GM18526 (cell line): ENCODE data around the gene IGLL5.

Experiments used
- POLR2A ChIP-seq: IDR thresholded peaks from 3 replicates; pipeline ENCODE4 v1.6.1; 2011; ENCODE audit not compliant: insufficient read length; ENCODE audit errors: extremely low read depth

Gene IGLL5

DNA sequence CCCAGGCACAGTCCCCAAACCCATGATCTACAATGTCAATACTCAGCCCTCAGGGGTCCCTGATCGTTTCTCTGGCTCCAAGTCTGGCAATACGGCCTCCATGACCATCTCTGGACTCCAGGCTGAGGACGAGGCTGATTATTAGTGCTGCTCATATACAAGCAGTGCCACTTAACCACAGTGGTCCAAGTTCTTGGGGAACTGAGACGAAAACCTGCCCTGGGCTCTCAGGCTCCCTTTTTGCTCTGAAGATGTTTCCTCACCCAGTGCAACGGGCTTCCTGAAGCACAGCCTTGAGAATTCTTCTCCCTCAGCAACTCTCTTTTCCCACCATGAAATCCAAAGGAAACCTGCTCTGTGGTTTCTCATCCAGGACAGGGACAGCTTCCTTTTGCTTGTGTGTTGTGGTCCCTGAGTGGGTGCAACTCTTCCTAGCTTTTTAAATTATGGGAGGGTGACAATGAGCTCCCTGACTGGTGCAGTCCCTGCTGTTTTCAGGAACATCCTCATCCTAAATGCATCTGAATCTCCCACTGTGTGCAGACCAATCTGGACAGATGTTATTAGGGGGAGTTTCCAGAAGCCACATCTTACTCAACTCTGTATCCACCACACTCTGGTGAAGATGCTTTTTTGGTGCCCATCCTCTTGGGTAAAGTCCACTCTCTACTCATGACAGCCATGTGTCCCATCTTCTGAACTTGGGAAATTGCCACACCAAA is 30.6 kb upstream of the IGLL5 start:
- TF ChIP-seq POLR2A: no peak

- TF ChIP-seq POLR2A: no peak
Measured at GRCh38 chr22:22857607-22858558, 29.7 kb upstream of the IGLL5 start.

GRCh38 chr22:22858559-22858937 is 29.1 kb upstream of the IGLL5 start:
- TF ChIP-seq POLR2A: no peak

DNA sequence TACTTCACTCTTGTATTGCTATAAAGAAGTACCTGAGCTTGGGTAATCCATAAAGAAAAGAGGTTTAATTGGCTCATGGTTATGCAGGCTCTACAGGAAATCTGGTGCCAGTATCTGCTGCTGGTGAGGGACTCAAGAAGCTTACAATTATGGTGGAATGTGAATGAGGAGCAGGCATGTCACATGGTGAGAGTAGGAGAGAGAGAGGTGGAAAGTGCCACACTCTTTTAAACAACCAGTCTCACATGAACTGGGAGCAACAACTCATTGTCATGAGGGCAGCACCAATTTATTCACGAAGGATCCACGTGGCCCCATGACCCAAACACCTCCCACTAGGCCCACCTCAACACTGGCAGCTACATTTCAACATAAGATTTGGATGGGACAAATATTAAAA is 24.6 kb upstream of the IGLL5 start:
- TF ChIP-seq POLR2A: no peak

DNA sequence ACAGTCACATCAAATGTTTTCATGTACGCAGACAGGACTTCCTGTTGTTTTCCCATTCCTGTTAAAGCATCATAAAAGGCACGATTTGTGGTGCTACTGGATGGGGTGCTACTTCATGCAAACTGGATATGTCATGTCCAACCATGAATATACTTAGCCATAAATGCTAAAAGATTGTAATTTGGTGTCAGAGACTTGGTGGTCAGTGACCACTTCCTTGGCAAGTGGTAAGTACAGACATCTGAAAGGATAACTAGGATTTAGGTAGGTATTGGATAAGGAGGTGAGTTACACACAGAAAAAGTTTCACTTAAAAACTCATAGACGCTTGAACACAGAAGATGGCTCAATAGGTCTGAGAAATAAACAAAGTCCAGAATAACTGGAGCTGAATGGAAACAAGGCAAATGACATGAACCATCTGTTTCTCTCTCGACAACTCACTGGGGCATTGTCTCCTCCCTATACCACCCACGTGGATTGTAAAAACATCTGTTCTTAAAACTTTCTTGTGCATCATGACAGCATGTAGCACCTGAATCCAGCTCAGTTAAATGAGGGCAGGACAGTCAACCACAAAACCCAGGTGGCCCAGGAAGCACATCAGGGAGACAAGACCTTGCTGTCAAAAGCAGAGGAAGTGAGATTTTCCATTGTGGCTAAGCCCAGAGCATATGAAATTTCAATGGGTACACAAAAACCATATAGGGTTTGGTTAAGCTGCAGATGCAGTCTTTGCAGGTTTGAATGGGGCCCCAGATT is 22.1 kb upstream of the IGLL5 start:
- TF ChIP-seq POLR2A: no peak

DNA sequence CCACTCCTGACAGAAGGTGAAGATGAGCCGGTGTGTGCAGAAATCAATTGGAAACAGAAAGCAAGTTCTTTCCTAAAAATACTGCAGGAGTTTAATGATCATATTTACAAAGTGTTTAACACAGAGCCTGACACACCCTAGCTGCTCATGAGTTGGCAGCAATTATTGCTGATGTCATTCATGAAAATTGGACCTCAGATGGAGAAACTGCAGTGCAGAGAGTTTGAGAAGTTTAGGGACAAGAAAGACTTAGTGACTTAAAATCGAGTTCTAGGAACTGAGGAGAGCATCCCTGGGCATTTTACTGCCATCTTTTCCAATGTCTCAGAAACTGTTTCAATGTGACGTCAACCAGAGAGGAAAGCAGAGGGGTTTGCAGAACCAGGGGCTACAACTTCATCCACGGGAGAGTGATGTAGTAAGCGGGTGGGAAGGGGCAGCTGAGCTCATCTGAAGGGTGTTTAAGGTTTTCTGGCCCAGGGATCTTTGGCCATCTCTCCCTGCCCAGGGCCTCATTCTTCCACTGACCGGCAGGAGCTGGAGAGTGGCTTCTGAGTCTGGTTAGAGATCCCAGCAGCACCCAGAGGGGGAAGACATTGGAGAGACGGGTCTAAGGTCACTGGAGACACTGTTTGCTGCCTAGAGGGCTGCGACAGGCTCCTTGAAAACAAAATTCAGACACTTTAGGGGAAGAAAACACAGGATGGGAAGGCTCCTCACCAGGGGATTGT is 21.1 kb upstream of the IGLL5 start:
- no peak for TF ChIP-seq POLR2A

GRCh38 chr22:22867996-22868715 is 19.5 kb upstream of the IGLL5 start:
- no peak for TF ChIP-seq POLR2A

DNA sequence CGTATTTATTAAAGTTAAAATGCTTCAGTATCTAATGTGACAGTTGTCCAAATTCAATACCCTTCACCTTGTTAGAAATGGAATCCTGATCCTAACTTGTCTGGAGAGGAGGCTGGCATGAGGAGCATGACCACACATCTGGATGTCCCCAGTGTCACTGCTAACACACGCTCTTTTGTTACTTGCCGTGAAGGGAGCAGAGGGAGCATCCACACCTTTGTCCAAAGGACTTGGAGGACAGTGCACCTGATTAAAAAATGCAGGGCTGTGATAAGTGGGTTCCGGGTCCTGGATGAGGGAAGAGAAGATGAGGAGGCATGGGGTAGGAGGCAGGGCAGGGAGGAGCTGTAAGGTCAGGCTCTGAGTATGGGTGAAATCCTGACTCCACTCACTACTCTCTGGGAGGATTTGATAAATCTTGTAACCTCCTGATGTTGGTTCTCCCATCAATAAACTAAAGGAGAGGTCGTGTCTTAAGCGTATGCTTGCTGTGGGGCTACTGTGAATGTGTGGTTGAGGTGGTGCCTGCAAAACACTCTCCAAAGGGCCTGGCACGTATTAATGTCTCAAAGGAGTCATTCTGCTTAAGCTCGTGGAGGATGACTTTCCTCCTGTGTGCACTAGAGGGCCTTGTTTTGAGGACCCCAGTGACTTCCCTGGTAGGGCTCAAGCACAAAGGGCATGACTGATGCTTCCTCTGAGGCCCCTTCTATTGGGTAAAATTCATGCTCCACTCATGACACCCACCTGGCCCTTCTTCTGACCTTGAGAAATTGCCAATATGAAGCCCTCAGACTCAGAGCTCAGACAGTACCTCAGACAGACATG is 16.8 kb upstream of the IGLL5 start:
- no peak for TF ChIP-seq POLR2A

DNA sequence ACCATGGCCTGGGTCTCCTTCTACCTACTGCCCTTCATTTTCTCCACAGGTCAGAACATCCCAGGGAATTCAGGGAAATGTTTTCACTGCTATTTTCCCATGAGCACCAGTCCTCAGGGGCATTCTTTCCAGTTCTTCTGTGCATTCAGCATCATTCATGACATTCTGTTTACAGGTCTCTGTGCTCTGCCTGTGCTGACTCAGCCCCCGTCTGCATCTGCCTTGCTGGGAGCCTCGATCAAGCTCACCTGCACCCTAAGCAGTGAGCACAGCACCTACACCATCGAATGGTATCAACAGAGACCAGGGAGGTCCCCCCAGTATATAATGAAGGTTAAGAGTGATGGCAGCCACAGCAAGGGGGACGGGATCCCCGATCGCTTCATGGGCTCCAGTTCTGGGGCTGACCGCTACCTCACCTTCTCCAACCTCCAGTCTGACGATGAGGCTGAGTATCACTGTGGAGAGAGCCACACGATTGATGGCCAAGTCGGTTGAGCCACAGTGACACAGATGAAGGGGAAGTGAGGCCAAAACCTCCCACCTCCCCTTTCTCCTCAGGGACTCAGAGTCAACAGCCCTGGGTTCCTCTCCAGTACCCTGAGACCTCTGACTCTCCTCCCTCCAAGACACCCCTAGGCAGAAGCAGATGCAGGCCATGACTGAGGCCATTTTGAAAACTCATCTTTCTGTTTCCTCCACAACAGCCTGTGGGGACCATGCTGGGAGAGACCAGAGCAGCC is 15.9 kb upstream of the IGLL5 start:
- no peak for TF ChIP-seq POLR2A

DNA sequence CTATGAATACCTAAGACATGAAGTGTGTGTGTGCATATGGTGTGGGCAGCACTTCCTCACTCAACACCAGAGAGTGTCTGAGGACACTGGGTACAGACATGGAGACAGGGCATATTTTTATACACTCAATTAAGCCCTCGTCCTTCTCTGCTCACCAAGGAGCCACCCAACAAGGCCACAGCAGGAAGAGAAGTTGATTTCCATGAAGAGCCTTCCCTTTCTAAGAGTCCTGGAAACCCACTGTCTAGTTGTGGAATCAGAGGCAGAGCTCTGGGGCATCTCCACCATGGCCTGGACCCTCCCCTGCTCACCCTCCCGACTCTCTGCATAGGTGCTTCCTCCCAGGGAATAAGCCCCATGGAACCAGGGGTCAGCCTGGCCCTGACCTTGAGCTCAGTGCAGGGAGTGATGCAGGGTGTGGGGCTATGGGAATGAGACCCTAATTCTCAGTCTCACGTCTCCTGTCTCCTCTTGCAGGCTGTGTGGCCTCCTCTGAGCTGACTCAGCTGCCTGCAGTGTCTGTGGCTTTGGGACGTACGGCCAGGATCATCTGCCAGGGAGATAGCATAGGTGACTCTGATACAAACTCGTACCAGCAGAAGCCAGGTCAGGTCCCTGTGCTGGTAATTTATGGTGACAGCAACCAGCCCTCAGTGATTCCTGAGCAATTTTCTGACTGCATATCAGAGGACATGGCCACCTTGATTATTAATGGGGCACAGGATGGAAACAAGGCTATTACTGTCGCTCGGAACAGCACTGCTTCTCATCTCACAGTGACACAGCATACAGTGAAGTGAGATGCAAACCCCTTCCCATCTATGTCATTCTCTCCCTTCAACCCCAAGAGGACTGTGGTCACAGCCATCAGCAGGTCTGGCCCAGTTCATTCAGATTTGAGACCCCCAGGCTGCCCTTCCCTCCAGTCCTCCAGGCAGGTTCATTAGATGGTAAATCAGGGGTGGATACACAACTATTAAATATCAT is 14.6 kb upstream of the IGLL5 start:
- no peak for TF ChIP-seq POLR2A

- no peak for TF ChIP-seq POLR2A
Measured at GRCh38 chr22:22877523-22878210, 9.9 kb upstream of the IGLL5 start.
